ENCODE results near the gene TUBA1C. TPM values are rescaled to one million over a fixed set of nuclear protein-coding genes. Genes with fewer than 3 reads are reported as not detected.

TUBA1C gene
- polyA plus RNA-seq, 1 donor (not counting 4 experiments of a cell fraction or from before 2014, with no cell fraction given): 1,922 TPM

DNA sequence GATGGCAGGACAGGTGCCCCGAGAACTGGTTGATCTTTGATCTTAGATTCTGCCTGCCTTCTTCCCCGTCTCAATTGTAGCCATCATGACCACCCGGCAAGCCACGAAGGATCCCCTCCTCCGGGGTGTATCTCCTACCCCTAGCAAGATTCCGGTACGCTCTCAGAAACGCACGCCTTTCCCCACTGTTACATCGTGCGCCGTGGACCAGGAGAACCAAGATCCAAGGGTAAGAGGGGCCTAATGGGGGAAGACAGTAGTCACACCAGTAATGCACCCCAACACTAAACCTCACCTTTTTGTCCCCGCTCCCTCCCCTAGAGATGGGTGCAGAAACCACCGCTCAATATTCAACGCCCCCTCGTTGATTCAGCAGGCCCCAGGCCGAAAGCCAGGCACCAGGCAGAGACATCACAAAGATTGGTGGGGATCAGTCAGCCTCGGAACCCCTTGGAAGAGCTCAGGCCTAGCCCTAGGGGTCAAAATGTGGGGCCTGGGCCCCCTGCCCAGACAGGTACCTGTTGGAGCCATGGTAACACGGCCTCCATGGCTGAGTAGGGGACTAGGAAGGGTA, 58.7 kb downstream of the TUBA1C start:
- no peaks in the 10 kb centered on the region for H4K20me1 ChIP-seq (ENCODE audit: control insufficient read depth, extremely low read depth, insufficient read depth, low read length)
- no peaks in the 10 kb centered on the region for H3K9me3 ChIP-seq (ENCODE audit: control insufficient read depth, low read depth, low read length)
- peak overlapping the region; percentile 69 for H3K27ac ChIP-seq (ENCODE audit: control insufficient read depth, insufficient read depth, low read length)
- H3K79me2 ChIP-seq (ENCODE audit: control insufficient read depth, insufficient read depth, low read length): peaks cover 7% of the 10 kb centered on the region
- DNase-seq (ENCODE audit: low read depth, low spot score): no peak
- peak overlapping the region; percentile 88 for H2AFZ ChIP-seq (ENCODE audit: control insufficient read depth, low read length)
- no peak for TF ChIP-seq EZH2 (IDR thresholded peaks at IDR 0.05; ENCODE audit: low read length)
- TF ChIP-seq, protein P1, sequence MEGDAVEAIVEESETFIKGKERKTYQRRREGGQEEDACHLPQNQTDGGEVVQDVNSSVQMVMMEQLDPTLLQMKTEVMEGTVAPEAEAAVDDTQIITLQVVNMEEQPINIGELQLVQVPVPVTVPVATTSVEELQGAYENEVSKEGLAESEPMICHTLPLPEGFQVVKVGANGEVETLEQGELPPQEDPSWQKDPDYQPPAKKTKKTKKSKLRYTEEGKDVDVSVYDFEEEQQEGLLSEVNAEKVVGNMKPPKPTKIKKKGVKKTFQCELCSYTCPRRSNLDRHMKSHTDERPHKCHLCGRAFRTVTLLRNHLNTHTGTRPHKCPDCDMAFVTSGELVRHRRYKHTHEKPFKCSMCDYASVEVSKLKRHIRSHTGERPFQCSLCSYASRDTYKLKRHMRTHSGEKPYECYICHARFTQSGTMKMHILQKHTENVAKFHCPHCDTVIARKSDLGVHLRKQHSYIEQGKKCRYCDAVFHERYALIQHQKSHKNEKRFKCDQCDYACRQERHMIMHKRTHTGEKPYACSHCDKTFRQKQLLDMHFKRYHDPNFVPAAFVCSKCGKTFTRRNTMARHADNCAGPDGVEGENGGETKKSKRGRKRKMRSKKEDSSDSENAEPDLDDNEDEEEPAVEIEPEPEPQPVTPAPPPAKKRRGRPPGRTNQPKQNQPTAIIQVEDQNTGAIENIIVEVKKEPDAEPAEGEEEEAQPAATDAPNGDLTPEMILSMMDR (optimal IDR thresholded peaks at IDR 0.05 in 1 of 3, IDR thresholded peaks at IDR 0.05 in 1 of 3, conservative IDR thresholded peaks at IDR 0.05 in 1 of 3; ENCODE audit: extremely low read depth in 1 of 3, insufficient read depth in 2 of 3, low read length in 3 of 3): no peak
- no peak for FAIRE-seq
- H3K4me3 ChIP-seq (ENCODE audit: control insufficient read depth in 2 of 3, extremely low read depth in 1 of 3, insufficient read depth in 2 of 3, low read depth in 1 of 3, low read length in 3 of 3): peak overlapping the region; percentile 58 to 89 (median 76)
- peak overlapping the region; percentile 80 for H3K4me2 ChIP-seq (ENCODE audit: control insufficient read depth, extremely low read depth, insufficient read depth, low read depth, low read length)
- no peaks in the 10 kb centered on the region for H3K9me1 ChIP-seq (ENCODE audit: control insufficient read depth, extremely low read depth, insufficient read depth, low read length)
- H3K36me3 ChIP-seq (ENCODE audit: control insufficient read depth in 2 of 2, extremely low read depth in 1 of 2, insufficient read depth in 2 of 2, low read length in 2 of 2): peaks cover 0 to 13% of the 10 kb centered on the region in 2 experiments
- H3K4me1 ChIP-seq (ENCODE audit: control insufficient read depth, extremely low read depth, insufficient read depth, low read length): peaks cover 11% of the 10 kb centered on the region
- dilution Hi-C loops (cut with MboI; ENCODE audit: extremely low pct_ligation_motif_present, low sequenced_read_pairs): no loop called here
- peak overlapping the region; percentile 87 for H3K9ac ChIP-seq (ENCODE audit: control insufficient read depth, extremely low read depth, insufficient read depth, low read length)
- H3K27me3 ChIP-seq (ENCODE audit: control insufficient read depth, extremely low read depth, insufficient read depth, low read length): no peaks in the 10 kb centered on the region

Other genes starting within 250 kb of the TUBA1C start
- 105 to 125 TPM (median 123 TPM) in 3 replicates for gene PRKAG1, start 246.3 kb upstream of the TUBA1C start, polyA plus RNA-seq
- gene KMT2D, start 204.3 kb upstream of the TUBA1C start, polyA plus RNA-seq: 9.3 to 12.1 TPM (median 9.8 TPM) in 3 replicates
- gene RHEBL1, start 195.1 kb upstream of the TUBA1C start, polyA plus RNA-seq: 0.31 to 0.63 TPM (median 0.51 TPM) in 3 replicates
- not detected in 3 replicates for gene DHH, start 170.3 kb upstream of the TUBA1C start, polyA plus RNA-seq
- 22.9 to 30.1 TPM (median 28.0 TPM) in 3 replicates for gene LMBR1L, start 154.2 kb upstream of the TUBA1C start, polyA plus RNA-seq
- 1,122 to 2,676 TPM (median 2,055 TPM) in 3 replicates for gene TUBA1B, start 133.7 kb upstream of the TUBA1C start, polyA plus RNA-seq
- gene TUBA1A, start 76.0 kb upstream of the TUBA1C start, polyA plus RNA-seq: 288 to 427 TPM (median 375 TPM) in 3 replicates
- gene PRPH, start 30.1 kb downstream of the TUBA1C start, polyA plus RNA-seq: 0.05 to 0.11 TPM (median 0.08 TPM) in 3 replicates
- gene TROAP, start 58.2 kb downstream of the TUBA1C start, polyA plus RNA-seq: 1.7 to 14.1 TPM (median 12.7 TPM) in 3 replicates
- gene C1QL4, start 72.1 kb downstream of the TUBA1C start, polyA plus RNA-seq: 0.07 to 0.10 TPM (median 0.09 TPM) in 3 replicates
- 0.03 to 0.04 TPM in 2 of 3 replicates, not detected in the other for gene DNAJC22, start 81.8 kb downstream of the TUBA1C start, polyA plus RNA-seq
- gene SPATS2, start 102.4 kb downstream of the TUBA1C start, polyA plus RNA-seq: 46.2 to 51.3 TPM (median 47.9 TPM) in 3 replicates